HG02885 (cell line): ENCODE measurements around the gene OR5A2.
"Not testable (repeated sequence)": the region's sequence is repeated elsewhere in the genome, so short reads cannot be mapped to it uniquely, and the experiment has no call there.

Source experiments
- ATAC-seq: cut with Tn5 transposase; IDR thresholded peaks from one replicate; pipeline ENCODE4 v1.9.1; 2021; ENCODE audit warnings: mild to moderate bottlenecking; ENCODE audit not compliant: unreplicated experiment, poor library complexity

OR5A2 gene, protein sequence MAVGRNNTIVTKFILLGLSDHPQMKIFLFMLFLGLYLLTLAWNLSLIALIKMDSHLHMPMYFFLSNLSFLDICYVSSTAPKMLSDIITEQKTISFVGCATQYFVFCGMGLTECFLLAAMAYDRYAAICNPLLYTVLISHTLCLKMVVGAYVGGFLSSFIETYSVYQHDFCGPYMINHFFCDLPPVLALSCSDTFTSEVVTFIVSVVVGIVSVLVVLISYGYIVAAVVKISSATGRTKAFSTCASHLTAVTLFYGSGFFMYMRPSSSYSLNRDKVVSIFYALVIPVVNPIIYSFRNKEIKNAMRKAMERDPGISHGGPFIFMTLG

DNA sequence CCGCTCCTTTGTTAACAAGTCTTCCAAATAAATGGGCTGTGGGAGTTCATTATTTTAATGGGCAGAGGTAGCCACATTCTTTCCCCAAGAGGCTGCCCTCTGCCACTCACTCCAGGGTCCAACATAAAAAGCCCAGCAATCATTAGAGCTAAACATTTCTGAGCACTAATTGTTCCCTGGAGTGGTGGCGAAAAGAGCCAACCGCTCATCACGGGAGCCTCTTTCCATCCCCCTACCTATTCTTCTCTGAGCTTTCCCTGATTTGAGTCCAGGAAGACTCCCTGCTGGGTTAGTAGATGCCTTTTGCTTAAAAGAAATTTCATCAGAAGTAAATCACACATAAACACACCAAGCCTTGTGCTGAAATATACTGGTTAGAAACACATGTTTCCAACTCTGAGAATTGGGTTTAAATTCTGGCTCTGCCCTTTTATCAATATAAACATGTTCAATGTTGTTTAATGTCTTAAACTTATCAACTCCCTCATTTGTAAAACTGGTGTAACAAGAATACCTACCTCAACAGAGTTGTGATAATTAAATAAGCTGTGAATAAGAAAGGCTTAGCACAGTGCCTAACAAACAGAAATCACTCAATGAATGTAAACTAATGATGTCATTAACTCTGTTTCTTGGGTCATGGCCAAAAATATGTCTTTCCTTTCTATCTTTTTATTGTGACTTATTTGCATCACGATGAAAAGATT lies at the start of gene OR5A2:
TSS of gene OR5A2 (minus strand) at position 53 of the 707 bp plus-strand sequence. CDS start 3,460 bp downstream, outside the sequence.
- no peak for ATAC-seq

DNA sequence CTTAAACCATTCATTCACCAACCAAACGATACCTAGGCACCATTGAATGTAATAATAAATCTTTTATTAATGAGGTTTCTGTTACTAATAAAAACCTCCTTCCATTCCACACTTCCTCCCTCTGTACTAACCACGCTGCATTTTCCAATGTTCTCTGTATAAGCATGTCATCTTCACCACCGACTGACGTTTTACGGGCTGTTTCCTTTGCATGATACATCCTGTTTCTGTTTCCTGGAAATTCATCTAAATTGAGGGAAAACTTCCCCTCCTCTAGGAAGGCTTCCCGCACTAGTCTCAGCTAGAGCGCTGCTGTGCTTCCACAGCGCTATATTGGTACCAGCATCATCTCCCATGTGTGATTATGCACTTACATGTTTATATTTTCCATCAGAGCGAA lies 49.0 kb upstream of the OR5A2 start:
- no peak for ATAC-seq

GRCh38 chr11:59473015-59473414 lies 46.8 kb upstream of the OR5A2 start, which contains the start of gene OR4D10:
TSS of gene OR4D10 (plus strand) at chr11:59473315. CDS start at chr11:59477430, 4,115 bp downstream.
- ATAC-seq: no peak

DNA sequence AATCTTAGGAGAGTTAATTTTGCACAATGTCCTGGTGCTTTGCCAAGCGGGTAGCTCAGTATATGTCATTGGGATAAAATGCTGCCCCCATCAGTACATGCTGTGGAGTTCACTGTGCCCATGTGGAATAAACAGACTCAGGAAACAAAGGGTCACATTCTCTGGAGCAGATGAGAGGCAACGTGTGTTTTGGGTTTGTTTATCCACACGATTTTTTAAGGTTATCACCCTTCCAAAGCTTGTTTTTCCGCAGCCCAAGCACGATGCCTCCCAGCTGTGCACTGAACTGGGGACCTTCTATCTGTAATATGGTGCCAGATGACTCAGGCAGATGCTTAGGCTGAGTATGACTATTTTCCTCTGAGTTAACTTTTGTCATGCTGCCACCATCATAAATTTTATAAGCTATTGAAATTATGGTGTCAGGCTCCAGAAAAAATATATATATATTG lies 37.0 kb upstream of the OR5A2 start:
- ATAC-seq: no peak

- ATAC-seq: no peak
These were observed 33.7 kb upstream of the OR5A2 start for GRCh38 chr11:59459916-59460315.

DNA sequence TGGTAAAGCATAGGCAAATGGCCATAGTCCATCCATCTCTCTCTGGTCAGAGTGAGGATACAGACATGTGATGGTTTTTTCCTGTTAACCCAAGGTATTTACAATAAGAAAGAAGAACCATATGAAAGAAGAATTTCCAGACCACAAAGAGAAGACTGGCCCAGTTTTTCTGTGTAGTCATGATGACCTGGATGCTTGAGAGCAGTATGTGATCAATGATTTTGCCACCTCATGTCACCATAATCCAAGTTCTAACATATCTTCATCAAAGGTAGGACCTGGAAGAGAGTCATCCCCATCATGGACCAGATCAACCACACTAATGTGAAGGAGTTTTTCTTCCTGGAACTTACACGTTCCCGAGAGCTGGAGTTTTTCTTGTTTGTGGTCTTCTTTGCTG lies 30.4 kb upstream of the OR5A2 start, which contains the start of gene OR4D6:
TSS of gene OR4D6 (plus strand) at position 301 of the 400 bp plus-strand sequence. CDS start at position 301, 0 bp downstream.
- no peak for ATAC-seq

GRCh38 chr11:59448484-59448883 lies 22.3 kb upstream of the OR5A2 start:
- no peak for ATAC-seq

- ATAC-seq: not testable (repeated sequence)
These were observed 19.4 kb upstream of the OR5A2 start for GRCh38 chr11:59445624-59446023.

DNA sequence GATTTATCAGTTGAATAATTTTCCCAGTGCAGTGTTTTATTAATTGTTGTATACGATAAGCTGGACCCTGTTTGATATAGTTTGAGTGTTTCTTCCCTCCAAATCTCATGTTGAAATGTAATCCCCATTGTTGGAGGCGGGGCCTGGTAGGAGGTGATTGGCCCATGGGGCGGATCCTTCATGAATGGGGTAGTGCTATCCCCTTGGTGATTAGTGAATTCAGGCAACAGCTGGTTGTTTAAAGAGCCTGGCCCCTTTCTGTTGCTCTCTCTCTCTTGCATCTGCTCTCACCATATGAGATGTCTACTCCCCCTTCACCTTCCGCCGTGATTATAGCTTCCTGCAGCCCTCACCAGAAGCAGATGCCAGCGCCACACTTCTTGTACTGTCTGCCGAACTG lies 11.6 kb upstream of the OR5A2 start:
- ATAC-seq: no peak

GRCh38 chr11:59436169-59436568 lies 10.0 kb upstream of the OR5A2 start, which contains the start of gene OR5A1:
TSS of gene OR5A1 (plus strand) at chr11:59436469. CDS start at chr11:59443169, 6,700 bp downstream.
- no peak for ATAC-seq

DNA sequence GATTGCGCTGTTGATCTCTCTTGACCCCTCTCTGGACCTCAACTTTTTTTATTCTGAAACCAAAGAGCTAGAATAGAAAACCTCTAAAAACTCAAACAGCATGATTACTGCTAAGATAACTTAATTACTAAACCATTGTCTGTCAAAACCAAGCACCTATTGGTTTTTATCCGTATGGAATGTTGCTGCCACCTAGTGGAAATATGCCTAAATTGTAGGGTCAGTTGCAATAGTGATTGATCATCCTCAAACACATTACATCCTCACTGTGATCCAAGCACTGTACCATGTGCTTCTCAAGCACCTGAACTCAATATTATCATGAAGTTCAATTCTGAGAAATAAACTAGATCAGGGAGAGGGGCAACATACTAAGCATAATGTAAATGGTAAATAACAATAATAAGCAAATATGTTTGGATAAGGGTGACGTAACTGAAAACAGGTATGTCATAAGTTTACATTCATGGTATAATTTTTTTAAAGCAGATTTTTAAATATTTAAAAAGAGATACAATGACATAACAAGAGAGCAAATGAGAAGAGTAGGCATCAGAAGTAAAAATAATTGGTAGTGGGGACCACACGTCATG lies 3.8 kb upstream of the OR5A2 start:
- ATAC-seq: peak; percentile 87

DNA sequence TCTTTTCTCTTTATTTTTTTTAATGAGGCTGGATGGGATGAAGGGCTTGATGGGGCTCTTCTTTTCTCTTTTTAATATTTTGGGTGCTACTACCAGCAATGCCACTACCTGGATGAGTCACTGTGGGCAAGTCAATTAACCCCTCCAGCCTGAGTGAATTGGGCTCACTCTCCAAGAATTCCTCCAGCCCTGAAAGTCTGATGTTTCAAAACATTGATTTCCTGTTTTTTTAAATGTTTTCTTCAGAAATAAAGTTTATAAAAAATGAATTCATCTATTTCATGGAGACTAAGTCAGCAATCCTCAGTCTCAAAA lies 812 bp upstream of the OR5A2 start:
- no peak for ATAC-seq

DNA sequence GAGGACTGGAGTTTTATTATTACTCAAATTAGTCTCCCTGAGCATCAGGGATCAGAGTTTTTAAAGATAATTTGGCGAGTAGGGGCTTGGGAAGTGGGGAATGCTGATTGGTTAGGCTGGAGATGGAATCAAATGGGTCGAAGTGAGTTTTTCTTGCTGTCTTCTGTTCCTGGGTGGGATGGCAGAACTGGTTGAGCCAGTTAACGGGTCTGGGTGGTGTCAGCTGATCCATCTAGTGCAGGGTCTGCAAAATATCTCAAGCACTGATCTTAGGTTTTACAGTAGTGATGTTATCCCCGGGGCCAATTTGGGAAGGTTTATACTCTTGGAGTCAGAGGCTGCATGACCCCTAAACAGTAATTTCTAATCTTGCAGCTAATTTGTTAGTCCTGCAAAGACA lies 1.1 kb downstream of the OR5A2 start:
- no peak for ATAC-seq

- no peak for ATAC-seq
These were observed 2.4 kb downstream of the OR5A2 start for GRCh38 chr11:59423835-59424234.

DNA sequence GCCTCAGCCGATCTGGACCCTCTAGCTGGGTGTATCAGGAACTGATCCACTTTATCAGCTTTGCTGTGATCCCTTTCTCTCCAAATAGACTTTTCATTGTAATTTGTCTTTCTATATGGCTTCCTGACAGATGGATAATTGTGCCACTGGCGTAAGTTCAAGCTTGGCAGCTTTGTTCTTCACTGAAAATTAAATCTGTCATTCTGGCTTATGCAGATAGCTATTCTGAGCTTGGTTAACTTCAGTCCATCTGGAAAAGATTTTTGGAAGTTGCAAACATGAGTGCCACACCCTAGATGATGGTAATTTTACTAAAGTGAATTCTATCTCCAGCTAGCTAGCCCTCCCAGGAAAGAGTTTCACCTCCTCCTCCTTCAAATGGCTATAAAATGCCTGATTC lies 8.1 kb downstream of the OR5A2 start:
- no peak for ATAC-seq

- no peak for ATAC-seq
These were observed 9.2 kb downstream of the OR5A2 start for GRCh38 chr11:59417023-59417422.

DNA sequence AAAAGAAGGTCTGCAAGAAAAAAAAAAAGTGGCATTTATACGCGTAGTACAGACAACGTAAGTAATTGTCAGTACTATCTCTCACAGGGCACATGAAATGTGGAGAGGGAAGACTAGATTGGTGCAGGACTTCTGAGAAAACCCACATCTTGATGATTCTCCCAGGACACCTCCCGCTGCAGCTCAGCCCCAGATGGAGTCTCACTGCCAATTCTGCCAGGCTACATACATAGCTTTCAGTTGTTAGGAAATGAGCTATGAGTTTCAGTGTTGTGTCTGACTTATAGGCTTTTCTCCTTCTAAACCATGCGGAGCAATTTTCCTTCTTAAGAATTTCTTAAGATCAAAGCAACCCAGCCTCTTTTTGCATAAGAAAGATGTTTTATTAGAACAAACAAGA lies 9.6 kb downstream of the OR5A2 start:
- no peak for ATAC-seq

GRCh38 chr11:59415111-59415510 lies 11.1 kb downstream of the OR5A2 start:
- no peak for ATAC-seq

GRCh38 chr11:59413646-59414045 lies 12.6 kb downstream of the OR5A2 start:
- no peak for ATAC-seq

DNA sequence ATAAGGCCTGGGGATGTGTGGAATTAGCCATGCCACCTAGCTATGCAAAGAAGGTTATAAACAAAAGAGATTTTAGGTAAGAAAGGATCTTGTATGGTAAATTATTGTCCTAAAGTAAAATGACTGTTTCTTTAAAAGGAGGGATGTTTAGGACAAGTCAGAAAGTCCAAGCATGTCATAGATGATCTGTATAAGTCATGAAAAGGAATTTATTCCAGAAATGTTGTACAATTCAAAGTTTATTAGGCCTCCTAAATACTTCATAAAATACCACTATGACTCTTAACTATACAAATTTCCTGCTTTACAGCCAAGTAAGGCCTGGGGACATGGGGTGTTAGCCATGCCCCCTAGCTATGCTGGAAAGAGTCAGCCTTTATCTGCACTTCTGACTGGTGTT lies 22.7 kb downstream of the OR5A2 start:
- no peak for ATAC-seq

DNA sequence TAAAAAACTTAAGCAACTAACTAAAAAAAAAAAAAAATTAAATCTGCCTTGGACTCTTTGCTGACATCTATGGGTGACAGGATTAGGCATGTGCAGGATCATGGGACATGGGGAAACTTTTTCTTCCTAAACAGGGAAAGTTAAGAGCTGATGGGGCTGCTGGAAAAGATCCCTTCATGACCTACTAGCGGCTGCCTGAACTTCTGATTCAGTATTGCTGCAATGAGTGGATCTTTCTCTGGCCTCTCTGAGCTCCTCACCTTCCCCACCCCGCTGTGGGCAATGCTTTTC lies 25.0 kb downstream of the OR5A2 start:
- no peak for ATAC-seq
